GM12864 (cell line): Measurements from ENCODE around the gene TRIM34.

Experiments
- DNase-seq: peaks from one replicate; pipeline ENCODE4 v3.0.0-alpha.2; 2011; ENCODE audit warnings: low read depth
- H3K4me3 ChIP-seq: 2 replicates; pipeline ENCODE4 v1.5.1; 2011; ENCODE audit warnings: mild to moderate bottlenecking, low read depth, low read length, control low read depth
- CTCF ChIP-seq: IDR thresholded peaks from 2 replicates; pipeline ENCODE4 v1.5.1; 2011; ENCODE audit warnings: low read depth, mild to moderate bottlenecking, moderate library complexity, low read length, control low read depth, inconsistent platforms; ENCODE audit errors: missing control alignments

TRIM34 gene

GRCh38 chr11:5603326-5603725, 21.5 kb upstream of the TRIM34 start:
- no peak for DNase-seq
- no peak overlapping the region for H3K4me3 ChIP-seq
- TF ChIP-seq CTCF: no peak

- no peak for DNase-seq
- TF ChIP-seq CTCF: no peak
- H3K4me3 ChIP-seq: no peak overlapping the region
Observed at GRCh38 chr11:5604896-5605295, 19.9 kb upstream of the TRIM34 start.

- TF ChIP-seq CTCF: peak; percentile 3
- no peak overlapping the region for H3K4me3 ChIP-seq
- no peak for DNase-seq
Observed at GRCh38 chr11:5605849-5606248, 19.0 kb upstream of the TRIM34 start.

GRCh38 chr11:5608808-5609207, 16.0 kb upstream of the TRIM34 start:
- no peak for DNase-seq
- TF ChIP-seq CTCF: no peak
- H3K4me3 ChIP-seq: no peak overlapping the region

- no peak for TF ChIP-seq CTCF
- H3K4me3 ChIP-seq: no peak overlapping the region
- DNase-seq: no peak
Observed at GRCh38 chr11:5610446-5610845, 14.4 kb upstream of the TRIM34 start.

GRCh38 chr11:5611627-5612026, 13.2 kb upstream of the TRIM34 start:
- H3K4me3 ChIP-seq: no peak overlapping the region
- peak; percentile 35 for TF ChIP-seq CTCF
- no peak for DNase-seq

GRCh38 chr11:5618807-5619206, 6.0 kb upstream of the TRIM34 start:
- no peak for DNase-seq
- H3K4me3 ChIP-seq: no peak overlapping the region
- TF ChIP-seq CTCF: no peak
